K562 (cell line): Measurements from ENCODE around the gene DIPK1A. TPM values are rescaled to one million over a fixed set of nuclear protein-coding genes. Genes with fewer than 3 reads are reported as not detected.
A peak's percentile ranks its signal among the peaks of the same experiment; 100 is the strongest.

Source experiments
- ATAC-seq: fragments of 200-7000 bp; cut with Tn5 transposase; 3 replicates; pipeline ENCODE4 v1.9.1; 2020; ENCODE audit warnings: moderate library complexity
- BruUV-seq: library from RNA; stranded (reverse); fragments of 400-500 nt; replicated peaks from 2 replicates; lab custom pipeline; 2021; lab: Mats Ljungman, UMichigan
- CTCF ChIA-PET: fragments of 300-600 bp; formaldehyde crosslinking; extraction: SDS; loops from one replicate; lab custom pipeline; 2021; ENCODE audit warnings: low intra/inter-chr PET ratio; lab: Yijun Ruan, JAX
- POLR2A ChIA-PET: fragments of 300-600, 350-650 bp; sonication (Branson Sonifier 250); formaldehyde crosslinking; extraction: SDS; loops from one replicate; lab custom pipeline; 2021; ENCODE audit warnings: antibody characterized with exemption, inconsistent platforms; lab: Yijun Ruan, JAX
- DNase-seq, 4 experiments: peaks; one replicate each; pipeline versions ENCODE4 v3.0.0 to v3.0.0-alpha.2; 2011 to 2018; ENCODE audit warnings: low spot score in 3 of 4, mixed read lengths in 3 of 4; ENCODE audit errors: extremely low read depth in 1 of 4
- FAIRE-seq: peaks from 2 replicates; lab custom pipeline; 2011; peaks lifted over from hg19 to GRCh38; lab: Jason Lieb, UNC
- H2AFZ ChIP-seq: 2 replicates; pipeline ENCODE4 v1.6.0; 2011; ENCODE audit warnings: low read depth, low read length, control low read depth, inconsistent platforms
- H3K27ac ChIP-seq: fragments of 200-600 bp; 3 replicates; pipeline ENCODE4 v1.8.0; 2011; ENCODE audit warnings: low read depth, mild to moderate bottlenecking, control low read depth, inconsistent platforms, low read length, moderate library complexity, mixed read lengths; ENCODE audit errors: extremely low read depth
- H3K27me3 ChIP-seq, 2 experiments: fragments of 300-600 bp in 1 of 2; 2 replicates in 1 of 2; 3 replicates in 1 of 2; pipeline versions ENCODE4 v1.6.0 to v1.8.0; 2011; ENCODE audit warnings: inconsistent platforms in 2 of 2, low read length in 2 of 2, mild to moderate bottlenecking in 1 of 2, mixed read lengths in 1 of 2, moderate library complexity in 1 of 2; ENCODE audit not compliant: control insufficient read depth in 2 of 2, insufficient read depth in 2 of 2
- H3K36me3 ChIP-seq: fragments of 300-600 bp; 3 replicates; pipeline ENCODE4 v1.8.0; 2011; ENCODE audit warnings: mild to moderate bottlenecking, low read length, inconsistent platforms; ENCODE audit not compliant: control insufficient read depth, insufficient read depth
- H3K4me1 ChIP-seq, 2 experiments: fragments of 200-600 bp in 1 of 2; replicated peaks in 1 of 2; 2 replicates in 1 of 2; 3 replicates in 1 of 2; pipeline versions ENCODE4 v1.5.1 to v1.8.0; 2011; ENCODE audit warnings: inconsistent platforms in 2 of 2, low read length in 2 of 2, mild to moderate bottlenecking in 1 of 2, mixed read lengths in 1 of 2, moderate library complexity in 1 of 2; ENCODE audit not compliant: control insufficient read depth in 2 of 2, insufficient read depth in 2 of 2
- H3K4me2 ChIP-seq: 2 replicates; pipeline ENCODE4 v1.6.1; 2011; ENCODE audit warnings: low read length, control low read depth, inconsistent platforms, mixed read lengths; ENCODE audit not compliant: insufficient read depth
- H3K4me3 ChIP-seq: fragments of 200-600 bp; sonication (generic), shearing (Covaris generic); 2 replicates; pipeline ENCODE4 v1.5.1; 2016; ENCODE audit warnings: control low read depth, inconsistent platforms
- H3K79me2 ChIP-seq: fragments of 200-600 bp; 3 replicates; pipeline ENCODE4 v1.8.0; 2011; ENCODE audit warnings: low read length, inconsistent platforms; ENCODE audit not compliant: control insufficient read depth, insufficient read depth
- H3K9ac ChIP-seq, 2 experiments: 2 replicates each; pipeline versions ENCODE4 v1.6.0 to v1.6.1; 2011; ENCODE audit warnings: low read depth in 2 of 2, low read length in 2 of 2, control low read depth in 1 of 2, inconsistent platforms in 1 of 2, mild to moderate bottlenecking in 1 of 2, mixed read lengths in 1 of 2; ENCODE audit not compliant: insufficient read depth in 1 of 2
- H3K9me1 ChIP-seq: one replicate; pipeline ENCODE4 v1.6.0; 2011; ENCODE audit warnings: inconsistent platforms, mild to moderate bottlenecking, low read length, moderate library complexity; ENCODE audit not compliant: control insufficient read depth, insufficient read depth
- H3K9me3 ChIP-seq: replicated peaks from 2 replicates; pipeline ENCODE4 v1.5.1; 2011; ENCODE audit warnings: low read depth, low read length, inconsistent platforms; ENCODE audit not compliant: control insufficient read depth, insufficient read depth
- H4K20me1 ChIP-seq: replicated peaks from 2 replicates; pipeline ENCODE4 v1.6.1; 2011; ENCODE audit warnings: low read length, inconsistent platforms, mixed read lengths; ENCODE audit not compliant: control insufficient read depth, insufficient read depth
- C11orf30 ChIP-seq: fragments of 450-650 bp; IDR thresholded peaks from 2 replicates; pipeline ENCODE4 v1.6.1; 2016; ENCODE audit warnings: low read depth, mild to moderate bottlenecking
- ZNF140 ChIP-seq: fragments of 250-450 bp; sonication (Bioruptor Pico); IDR thresholded peaks from 2 replicates; pipeline ENCODE4 v1.8.0; 2021; ENCODE audit warnings: moderate library complexity, mild to moderate bottlenecking, inconsistent platforms
- ZNF316 ChIP-seq: fragments of 450-650 bp; IDR thresholded peaks from 2 replicates; pipeline ENCODE4 v1.6.1; 2016
- WGBS: fragments of 100-300 bp; shearing (Covaris generic); methylation state at CpG from one replicate; pipeline ENCODE4 v1.1.6; 2016; ENCODE audit warnings: low coverage, mixed read lengths; ENCODE audit not compliant: insufficient coverage; ENCODE audit errors: missing lambda C conversion rate; 5-methylcytosine and 5-hydroxymethylcytosine counted together
- in situ Hi-C: fragments of 300-500 bp; cut with MboI; formaldehyde crosslinking; loops from 4 replicates; pipeline ENCODE4 v1.15.0; 2018; ENCODE audit warnings: inconsistent platforms, mixed read lengths
- intact Hi-C: fragments of 100-400 bp; cut with micrococcal nuclease; formaldehyde crosslinking; loops from 2 replicates; pipeline ENCODE4 v1.14.2; 2022
- polyA plus RNA-seq, 8 experiments: library from polyadenylated mRNA; depleted of rRNA in 4 of 8; stranded (reverse) in 5 of 8; unstranded in 3 of 8; fragments of >200 nt; fragmentation: Nextera tagmentation in 2 of 8; fragmentation: Illumina TruSeq in 1 of 8; extraction: Ambion mirVana in 2 of 8; extraction: Trizol in 1 of 8; gene quantifications; 2 replicates each; pipeline versions ENCODE4 v1.2.1 to v1.2.3, GENCODE V29; 2011 to 2014; ENCODE audit warnings: inconsistent platforms in 1 of 8, missing spikeins in 1 of 8
- total RNA-seq, 7 experiments: library from RNA; depleted of rRNA in 6 of 7; stranded (reverse); fragments of >200 nt in 6 of 7; fragmentation: Illumina TruSeq in 2 of 7; extraction: Trizol in 2 of 7; gene quantifications; 2 replicates each; pipeline versions ENCODE4 v1.2.1 to v1.2.3, GENCODE V29; 2011 to 2021; ENCODE audit warnings: low replicate concordance in 1 of 7

DIPK1A gene
- total and polyA plus RNA-seq, 9 of the 15 experiments (the other 6 are each of a cell fraction or from before 2014, with no cell fraction given): 0.54 to 2.5 (median 1.3) TPM

- Histone ChIP-seq H3K9me3 (no peaks in the 10 kb centered on the region), H3K27me3 (no peaks in the 10 kb centered on the region), H3K9me1 (no peaks in the 10 kb centered on the region), H3K79me2 (no peaks in the 10 kb centered on the region), H2AFZ (peak overlapping the region; percentile 4; the same call in 1 of the 2 replicates), H3K4me2 (no peak overlapping the region), H3K9ac (no peak overlapping the region), H4K20me1 (no peaks in the 10 kb centered on the region), H3K4me3 (no peak overlapping the region), H3K4me1 (no peaks in the 10 kb centered on the region), H3K36me3 (no peaks in the 10 kb centered on the region), H3K27ac (no peak overlapping the region)
- FAIRE-seq: no peak
- ATAC-seq: no peak
- 0 out of 2 replicates have a peak, but pooled peaks have one; percentile 16 for TF ChIP-seq C11orf30
- TF ChIP-seq ZNF316: peak; percentile 19; the same call in 1 of the 2 replicates
- TF ChIP-seq ZNF140: no peak
- no peak for DNase-seq
- BruUV-seq: no TSS peak
- POLR2A ChIA-PET: interaction anchor here (0.7 to 0.9 kb wide), 2 partner anchors 8 to 22 kb away, joined by 3 read pairs; no protein-coding TSS in a partner anchor
- CTCF ChIA-PET: no interaction called here
- 53% methylated on average over 8 of the region's 8 CpGs for WGBS
- intact Hi-C loops (no loop called here), in situ Hi-C loops (no loop called here)
Measured at GRCh38 chr1:92980732-92981647, 19.7 kb upstream of the DIPK1A start.
